Mammary epithelial cell (primary cell): Measurements from ENCODE around the gene KRT31.

Experiments used
- EZH2 ChIP-seq: IDR thresholded peaks from 2 replicates; pipeline ENCODE4 v1.6.1; 2012; ENCODE audit warnings: low read length, inconsistent platforms, borderline replicate concordance
- TF ChIP-seq, protein P1 (sequence below), 2 donors: IDR thresholded peaks in 1 of 2; conservative IDR thresholded peaks in 1 of 2; 2 replicates each; pipeline ENCODE4 v1.5.1; 2011 to 2012; ENCODE audit warnings: inconsistent platforms in 2 of 2, low read length in 2 of 2, mild to moderate bottlenecking in 2 of 2, control low read depth in 1 of 2, low read depth in 1 of 2; ENCODE audit not compliant: insufficient read depth in 1 of 2; ENCODE audit errors: extremely low read depth in 1 of 2

DNA sequence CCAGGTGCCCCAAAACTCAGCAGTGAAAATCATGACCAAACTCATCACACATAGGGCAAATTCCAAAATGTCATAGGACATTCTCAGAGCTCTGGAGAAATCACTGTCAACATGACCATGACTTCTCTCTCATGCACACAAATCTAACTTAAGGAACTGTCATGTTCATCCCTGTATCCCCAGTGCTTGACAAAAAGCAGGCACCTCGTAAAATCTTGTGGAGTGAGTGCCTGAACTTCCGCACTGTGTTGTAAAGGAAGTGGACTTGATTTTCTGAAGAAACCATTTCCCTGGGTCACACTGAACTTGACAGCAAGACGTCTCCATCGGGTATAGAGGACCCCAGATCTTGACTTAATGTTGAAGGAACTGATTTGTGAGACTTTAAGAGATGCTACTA lies 24.2 kb upstream of the KRT31 start:
- no peak for TF ChIP-seq EZH2
- TF ChIP-seq, protein P1, sequence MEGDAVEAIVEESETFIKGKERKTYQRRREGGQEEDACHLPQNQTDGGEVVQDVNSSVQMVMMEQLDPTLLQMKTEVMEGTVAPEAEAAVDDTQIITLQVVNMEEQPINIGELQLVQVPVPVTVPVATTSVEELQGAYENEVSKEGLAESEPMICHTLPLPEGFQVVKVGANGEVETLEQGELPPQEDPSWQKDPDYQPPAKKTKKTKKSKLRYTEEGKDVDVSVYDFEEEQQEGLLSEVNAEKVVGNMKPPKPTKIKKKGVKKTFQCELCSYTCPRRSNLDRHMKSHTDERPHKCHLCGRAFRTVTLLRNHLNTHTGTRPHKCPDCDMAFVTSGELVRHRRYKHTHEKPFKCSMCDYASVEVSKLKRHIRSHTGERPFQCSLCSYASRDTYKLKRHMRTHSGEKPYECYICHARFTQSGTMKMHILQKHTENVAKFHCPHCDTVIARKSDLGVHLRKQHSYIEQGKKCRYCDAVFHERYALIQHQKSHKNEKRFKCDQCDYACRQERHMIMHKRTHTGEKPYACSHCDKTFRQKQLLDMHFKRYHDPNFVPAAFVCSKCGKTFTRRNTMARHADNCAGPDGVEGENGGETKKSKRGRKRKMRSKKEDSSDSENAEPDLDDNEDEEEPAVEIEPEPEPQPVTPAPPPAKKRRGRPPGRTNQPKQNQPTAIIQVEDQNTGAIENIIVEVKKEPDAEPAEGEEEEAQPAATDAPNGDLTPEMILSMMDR (conservative IDR thresholded peaks at IDR 0.05 in 1 of 2, IDR thresholded peaks at IDR 0.05 in 1 of 2; ENCODE audit: extremely low read depth in 1 of 2, insufficient read depth in 1 of 2, low read depth in 1 of 2, low read length in 2 of 2) = no peak
